ENCODE data around the gene TMEM95. TPM values are rescaled to one million over a fixed set of nuclear protein-coding genes. Genes with fewer than 3 reads are reported as not detected.
"Not testable (repeated sequence)": the region's sequence is repeated elsewhere in the genome, so short reads cannot be mapped to it uniquely, and the experiment has no call there.

TMEM95 gene
- total RNA-seq, 4 donors from 2014 or later, result not detected

GRCh38 chr17:7336240-7337175, 18.4 kb upstream of the TMEM95 start, which contains the start of gene ACAP1:
ACAP1 (plus strand) TSS chr17:7336529; CDS start chr17:7336735, 206 bp downstream.
- Histone ChIP-seq H3K27me3 (no peaks in the 10 kb centered on the region), H3K27ac (peak within 1 kb of the TSS; percentile 62 to 94 (median 84)), H3K4me3 (peak within 1 kb of the TSS; percentile 48 to 70 (median 51)), H3K4me1 (peaks cover 0 to 16% (median 8%) of the 10 kb centered on the region in 4 donors), H3K36me3 (no peaks in the 10 kb centered on the region), H3K9me3 (no peaks in the 10 kb centered on the region)
- DNase-seq, result peak in 2 of 3 donors; percentile 94 to 95
- TF ChIP-seq CTCF (IDR thresholded peaks at IDR 0.05) (no peak), POLR2A (IDR thresholded peaks at IDR 0.05) (no peak)

GRCh38 chr17:7337600-7337999, 17.4 kb upstream of the TMEM95 start:
- not testable (repeated sequence) for H3K27me3 ChIP-seq, H3K9me3 ChIP-seq, DNase-seq, H3K36me3 ChIP-seq
- Histone ChIP-seq H3K4me3 (peak overlapping the region in 3 of 4 donors; percentile 50 to 70 (median 52)), H3K4me1 (peaks cover 0 to 16% (median 5%) of the 10 kb centered on the region in 4 donors), H3K27ac (peak overlapping the region; percentile 19 to 94 (median 58))

GRCh38 chr17:7340179-7340578, 14.8 kb upstream of the TMEM95 start:
- Histone ChIP-seq H3K27ac (no peak overlapping the region), H3K27me3 (no peaks in the 10 kb centered on the region), H3K4me1 (peaks cover 0 to 14% (median 5%) of the 10 kb centered on the region in 4 donors), H3K9me3 (no peaks in the 10 kb centered on the region), H3K36me3 (no peaks in the 10 kb centered on the region), H3K4me3 (no peak overlapping the region)
- no peak for DNase-seq
- TF ChIP-seq POLR2A (IDR thresholded peaks at IDR 0.05), result no peak
- no peak for TF ChIP-seq CTCF (IDR thresholded peaks at IDR 0.05)

GRCh38 chr17:7341842-7342241, 13.1 kb upstream of the TMEM95 start:
- TF ChIP-seq POLR2A (IDR thresholded peaks at IDR 0.05), result no peak
- TF ChIP-seq CTCF (IDR thresholded peaks at IDR 0.05), result no peak
- Histone ChIP-seq H3K27me3 (no peaks in the 10 kb centered on the region), H3K9me3 (no peaks in the 10 kb centered on the region), H3K36me3 (no peaks in the 10 kb centered on the region), H3K4me1 (peaks cover 0 to 5% (median 1%) of the 10 kb centered on the region in 4 donors), H3K27ac (no peak overlapping the region), H3K4me3 (no peak overlapping the region)
- DNase-seq, result no peak

GRCh38 chr17:7343250-7343649, 11.7 kb upstream of the TMEM95 start:
- no peak for DNase-seq
- H3K4me3 ChIP-seq, result no peak overlapping the region

More at GRCh38 chr17:7343250-7343649, 11.7 kb upstream of the TMEM95 start:
- H3K27me3 ChIP-seq, result no peaks in the 10 kb centered on the region
- H3K4me1 ChIP-seq, result peaks cover 0 to 3% (median 0%) of the 10 kb centered on the region in 4 donors
- no peaks in the 10 kb centered on the region for H3K9me3 ChIP-seq
- TF ChIP-seq POLR2A (IDR thresholded peaks at IDR 0.05) (no peak), CTCF (IDR thresholded peaks at IDR 0.05) (no peak)
- H3K36me3 ChIP-seq, result no peaks in the 10 kb centered on the region
- no peak overlapping the region for H3K27ac ChIP-seq

All from Peyer's patch (tissue), 4 donors.